Loucy (cell line): ENCODE measurements around the gene ENPP5.

ENCODE experiments used
- H2AFZ ChIP-seq: fragments of 200-600 bp; sonication (generic); 2 replicates; pipeline ENCODE4 v1.6.0; 2016; ENCODE audit warnings: antibody characterized with exemption, mild to moderate bottlenecking, low read length, moderate library complexity
- H3F3A ChIP-seq: fragments of 200-600 bp; 2 replicates; pipeline ENCODE4 v1.6.0; 2016; ENCODE audit warnings: antibody characterized with exemption, low read depth, mild to moderate bottlenecking
- H3K27me3 ChIP-seq: fragments of 200-600 bp; sonication (generic); 2 replicates; pipeline ENCODE4 v1.6.1; 2014; ENCODE audit warnings: low read length, mild to moderate bottlenecking; ENCODE audit not compliant: insufficient read depth, poor library complexity, severe bottlenecking
- H3K36me3 ChIP-seq: fragments of 200-600 bp; sonication (generic); 2 replicates; pipeline ENCODE4 v1.6.1; 2016; ENCODE audit warnings: low read length; ENCODE audit not compliant: insufficient read depth
- H3K4me1 ChIP-seq: fragments of 200-600 bp; sonication (generic); 2 replicates; pipeline ENCODE4 v1.5.1; 2014; ENCODE audit warnings: low read length, mild to moderate bottlenecking; ENCODE audit not compliant: insufficient read depth, poor library complexity, severe bottlenecking
- H3K4me2 ChIP-seq: fragments of 200-600 bp; sonication (generic); 2 replicates; pipeline ENCODE4 v1.6.0; 2014; ENCODE audit warnings: antibody characterized with exemption, low read length, low read depth, mild to moderate bottlenecking; ENCODE audit not compliant: poor library complexity, severe bottlenecking
- H3K4me3 ChIP-seq: fragments of 200-600 bp; sonication (generic); 2 replicates; pipeline ENCODE4 v1.5.1; 2014; ENCODE audit warnings: low read length, mild to moderate bottlenecking, mixed read lengths; ENCODE audit not compliant: poor library complexity, severe bottlenecking
- H3K79me2 ChIP-seq: fragments of 200-600 bp; sonication (generic); 2 replicates; pipeline ENCODE4 v1.6.1; 2014; ENCODE audit warnings: low read length; ENCODE audit not compliant: insufficient read depth
- H3K9ac ChIP-seq: fragments of 200-600 bp; sonication (generic); 2 replicates; pipeline ENCODE4 v1.6.0; 2014; ENCODE audit warnings: mild to moderate bottlenecking, low read depth, low read length, moderate library complexity; ENCODE audit not compliant: poor library complexity, severe bottlenecking
- H3K9me2 ChIP-seq: fragments of 200-600 bp; sonication (generic); replicated peaks from 2 replicates; pipeline ENCODE4 v1.6.1; 2016; ENCODE audit warnings: low read depth, low read length, mixed read lengths
- H3K9me3 ChIP-seq: fragments of 200-600 bp; sonication (generic); 2 replicates; pipeline ENCODE4 v1.6.1; 2014; ENCODE audit warnings: mild to moderate bottlenecking, antibody characterized with exemption, low read length, low read depth; ENCODE audit not compliant: insufficient read depth
- H4K20me1 ChIP-seq: fragments of 200-600 bp; sonication (generic); 2 replicates; pipeline ENCODE4 v1.6.0; 2014; ENCODE audit warnings: antibody characterized with exemption, low read length, mild to moderate bottlenecking; ENCODE audit not compliant: insufficient read depth, poor library complexity, severe bottlenecking
- EZH2phosphoT487 ChIP-seq: fragments of 200-600 bp; IDR thresholded peaks from 2 replicates; pipeline ENCODE4 v1.6.1; 2018; ENCODE audit warnings: antibody characterized with exemption, mild to moderate bottlenecking, moderate library complexity, borderline replicate concordance
- TF ChIP-seq, protein P1 (sequence below): fragments of 200-600 bp; sonication (generic); conservative IDR thresholded peaks from 2 replicates; pipeline ENCODE4 v1.5.1; 2014; ENCODE audit warnings: mild to moderate bottlenecking, antibody characterized with exemption, low read length

ENPP5 gene

DNA sequence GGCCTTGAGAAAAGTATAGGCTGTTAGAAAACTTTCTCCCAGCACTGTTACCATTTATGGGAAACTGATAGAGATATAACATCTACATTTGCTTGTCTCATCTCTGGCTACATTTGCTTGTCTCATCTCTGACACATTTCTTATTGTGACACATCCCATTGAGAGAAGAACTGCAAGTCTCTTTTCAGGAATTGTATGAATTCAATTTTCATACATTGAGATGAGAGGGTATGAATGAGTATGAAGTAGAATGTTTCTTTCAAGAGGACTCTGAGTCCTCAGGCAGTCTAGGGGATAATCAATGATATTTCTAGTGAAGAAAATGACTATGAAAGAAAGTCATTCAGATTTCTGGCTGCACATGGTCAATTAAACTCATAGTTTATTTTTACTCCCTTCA lies 37.5 kb upstream of the ENPP5 start:
- TF ChIP-seq EZH2phosphoT487 = no peak
- TF ChIP-seq, protein P1, sequence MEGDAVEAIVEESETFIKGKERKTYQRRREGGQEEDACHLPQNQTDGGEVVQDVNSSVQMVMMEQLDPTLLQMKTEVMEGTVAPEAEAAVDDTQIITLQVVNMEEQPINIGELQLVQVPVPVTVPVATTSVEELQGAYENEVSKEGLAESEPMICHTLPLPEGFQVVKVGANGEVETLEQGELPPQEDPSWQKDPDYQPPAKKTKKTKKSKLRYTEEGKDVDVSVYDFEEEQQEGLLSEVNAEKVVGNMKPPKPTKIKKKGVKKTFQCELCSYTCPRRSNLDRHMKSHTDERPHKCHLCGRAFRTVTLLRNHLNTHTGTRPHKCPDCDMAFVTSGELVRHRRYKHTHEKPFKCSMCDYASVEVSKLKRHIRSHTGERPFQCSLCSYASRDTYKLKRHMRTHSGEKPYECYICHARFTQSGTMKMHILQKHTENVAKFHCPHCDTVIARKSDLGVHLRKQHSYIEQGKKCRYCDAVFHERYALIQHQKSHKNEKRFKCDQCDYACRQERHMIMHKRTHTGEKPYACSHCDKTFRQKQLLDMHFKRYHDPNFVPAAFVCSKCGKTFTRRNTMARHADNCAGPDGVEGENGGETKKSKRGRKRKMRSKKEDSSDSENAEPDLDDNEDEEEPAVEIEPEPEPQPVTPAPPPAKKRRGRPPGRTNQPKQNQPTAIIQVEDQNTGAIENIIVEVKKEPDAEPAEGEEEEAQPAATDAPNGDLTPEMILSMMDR = no peak
- H3K79me2 ChIP-seq = no peaks in the 10 kb centered on the region
- no peaks in the 10 kb centered on the region for H3K9me3 ChIP-seq
- no peaks in the 10 kb centered on the region for H3K36me3 ChIP-seq
- no peaks in the 10 kb centered on the region for H3K4me1 ChIP-seq
- no peaks in the 10 kb centered on the region for H4K20me1 ChIP-seq
- no peak overlapping the region for H2AFZ ChIP-seq
- no peaks in the 10 kb centered on the region for H3K9me2 ChIP-seq
- H3K27me3 ChIP-seq = no peaks in the 10 kb centered on the region
- H3F3A ChIP-seq = no peaks in the 10 kb centered on the region
- no peak overlapping the region for H3K9ac ChIP-seq
- no peak overlapping the region for H3K4me3 ChIP-seq
- no peak overlapping the region for H3K4me2 ChIP-seq

DNA sequence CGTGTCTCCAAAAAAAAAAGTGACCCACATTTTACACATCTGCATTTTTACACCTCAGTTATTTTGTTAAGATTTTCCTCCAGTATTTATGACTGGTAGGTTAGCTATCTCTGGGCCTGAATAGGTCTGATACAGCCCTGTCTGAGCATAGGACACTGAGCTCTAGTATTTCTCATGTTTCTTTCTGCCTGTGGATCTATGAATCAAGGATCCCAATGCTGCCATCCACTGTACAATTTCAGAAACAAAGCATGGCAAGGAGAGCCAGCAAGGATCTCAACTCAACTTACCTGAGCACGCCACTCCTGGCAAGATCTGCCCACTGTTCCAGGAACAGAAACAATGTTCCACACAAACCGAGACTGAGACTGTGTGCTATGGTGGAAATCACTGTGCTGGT lies 36.4 kb upstream of the ENPP5 start:
- Histone ChIP-seq H3K4me1 (no peaks in the 10 kb centered on the region), H3K27me3 (no peaks in the 10 kb centered on the region), H3K4me2 (no peak overlapping the region), H3K36me3 (no peaks in the 10 kb centered on the region), H3K9ac (no peak overlapping the region), H3K9me3 (no peaks in the 10 kb centered on the region), H3K4me3 (no peak overlapping the region), H3F3A (no peaks in the 10 kb centered on the region), H3K79me2 (no peaks in the 10 kb centered on the region), H3K9me2 (no peaks in the 10 kb centered on the region), H4K20me1 (no peaks in the 10 kb centered on the region), H2AFZ (no peak overlapping the region)
- TF ChIP-seq, protein P1 = no peak
- no peak for TF ChIP-seq EZH2phosphoT487

DNA sequence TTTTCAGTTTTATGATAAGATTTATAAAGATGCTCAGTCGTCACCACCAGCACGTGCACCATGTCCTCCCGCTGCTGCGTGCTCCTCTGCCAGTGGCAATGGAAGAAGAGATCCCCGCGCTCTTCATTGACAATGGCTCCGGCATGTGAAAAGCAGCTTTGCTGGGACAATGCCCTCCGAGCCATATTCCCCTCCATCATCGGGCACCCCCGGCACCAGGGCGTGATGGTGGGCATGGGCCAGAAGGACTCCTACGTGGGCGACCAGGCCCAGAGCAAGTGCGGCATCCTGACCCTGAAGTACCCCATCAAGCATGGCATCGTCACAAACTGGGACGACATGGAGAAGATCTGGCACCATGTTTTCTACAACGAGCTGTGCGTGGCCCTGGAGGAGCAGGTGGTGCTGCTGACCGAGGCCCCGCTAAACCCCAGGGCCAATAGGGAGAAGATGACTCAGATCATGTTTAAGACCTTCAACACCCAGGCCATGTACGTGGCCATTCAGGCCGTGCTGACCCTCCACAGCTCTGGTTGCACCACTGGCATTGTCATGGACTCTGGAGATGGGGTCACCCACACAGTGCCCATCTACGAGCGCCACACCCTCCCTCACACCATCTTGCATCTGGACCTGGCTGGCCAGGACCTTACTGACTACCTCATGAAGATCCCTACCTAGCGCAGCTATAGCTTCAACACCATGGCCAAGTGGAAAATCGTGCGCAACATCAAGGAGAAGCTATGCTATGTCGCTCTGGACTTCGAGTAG lies 34.3 kb upstream of the ENPP5 start:
- no peaks in the 10 kb centered on the region for H3K79me2 ChIP-seq

More for the DNA sequence above, 34.3 kb upstream of the ENPP5 start:
- Histone ChIP-seq H3K4me1 (no peaks in the 10 kb centered on the region), H3K27me3 (no peaks in the 10 kb centered on the region), H3K9ac (no peak overlapping the region), H4K20me1 (no peaks in the 10 kb centered on the region), H3K4me3 (no peak overlapping the region), H3F3A (no peaks in the 10 kb centered on the region), H3K36me3 (no peaks in the 10 kb centered on the region), H3K4me2 (no peak overlapping the region), H3K9me3 (no peaks in the 10 kb centered on the region), H2AFZ (no peak overlapping the region), H3K9me2 (no peaks in the 10 kb centered on the region)
- no peak for TF ChIP-seq EZH2phosphoT487
- TF ChIP-seq, protein P1 = no peak
